ENCODE results near the gene ZBTB7A.

Gene ZBTB7A

GRCh38 chr19:4054441-4055208, 12.1 kb downstream of the ZBTB7A start:
- no peak for DNase-seq

- DNase-seq, result no peak
Measured at GRCh38 chr19:4053423-4054324, 13.0 kb downstream of the ZBTB7A start.

GRCh38 chr19:4052993-4053422, 13.7 kb downstream of the ZBTB7A start:
- DNase-seq, result no peak

- DNase-seq, result peak in 28 of 51 donors; percentile 6 to 79 (median 36)
Measured at GRCh38 chr19:4052114-4052992, 14.3 kb downstream of the ZBTB7A start.

DNA sequence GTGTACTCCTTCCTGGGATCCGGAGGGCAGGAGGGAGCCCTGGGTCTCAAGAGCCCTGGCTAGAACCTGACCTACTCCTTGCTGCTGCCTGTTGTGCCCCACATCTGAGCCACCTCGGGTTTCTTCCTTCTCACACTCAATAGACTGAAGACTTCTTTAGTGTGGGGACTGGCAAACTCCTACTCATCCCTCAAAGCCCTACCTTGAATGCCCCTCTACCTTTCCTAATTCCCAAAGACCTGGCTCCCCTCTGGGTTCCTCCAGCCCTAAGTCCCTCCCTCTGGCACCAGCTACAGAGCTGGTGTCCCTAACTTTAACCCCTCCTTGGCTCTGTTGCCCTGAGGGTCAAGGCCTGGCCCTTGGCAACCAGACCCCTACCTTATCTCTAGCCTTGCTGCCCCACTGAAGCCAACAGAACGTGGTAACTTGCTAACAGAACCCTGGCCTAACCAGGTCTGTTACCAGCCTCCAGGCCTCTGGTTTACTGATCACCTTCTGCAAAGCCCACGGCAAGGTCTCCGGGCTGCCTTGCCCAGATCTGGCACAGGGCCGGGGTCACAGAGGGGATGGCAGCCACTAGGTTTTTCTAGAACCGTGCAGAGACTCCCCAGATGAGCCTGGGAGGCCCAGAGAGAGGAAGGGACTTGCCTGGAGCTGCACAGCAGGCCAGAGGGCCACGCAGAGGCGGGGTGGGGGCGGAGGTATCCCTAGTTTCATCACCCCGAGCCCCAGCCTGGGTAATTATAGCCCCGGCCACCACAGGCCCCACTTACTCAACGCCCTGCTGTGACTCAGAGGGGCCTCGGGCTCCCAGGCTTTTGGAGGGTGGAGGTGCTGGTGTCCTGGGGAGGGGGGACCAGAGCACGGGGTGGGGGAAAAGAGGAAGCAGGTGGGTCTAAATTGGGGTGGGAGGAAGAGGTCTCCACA, 15.3 kb downstream of the ZBTB7A start:
- DNase-seq, result peak in 2 of 51 donors; percentile 10 to 47

GRCh38 chr19:4049432-4049831, 17.3 kb downstream of the ZBTB7A start:
- no peak for DNase-seq

- DNase-seq, result no peak
Measured at GRCh38 chr19:4046946-4047683, 19.6 kb downstream of the ZBTB7A start.

- DNase-seq, result no peak
Measured at GRCh38 chr19:4046362-4046691, 20.4 kb downstream of the ZBTB7A start.

- DNase-seq, result no peak
Measured at GRCh38 chr19:4045597-4046361, 20.9 kb downstream of the ZBTB7A start.

- no peak for DNase-seq
Measured at GRCh38 chr19:4044990-4045465, 21.7 kb downstream of the ZBTB7A start.

GRCh38 chr19:4043966-4044715, 22.6 kb downstream of the ZBTB7A start:
- no peak for DNase-seq

- DNase-seq, result no peak
Measured at GRCh38 chr19:4043401-4043800, 23.3 kb downstream of the ZBTB7A start.

DNA sequence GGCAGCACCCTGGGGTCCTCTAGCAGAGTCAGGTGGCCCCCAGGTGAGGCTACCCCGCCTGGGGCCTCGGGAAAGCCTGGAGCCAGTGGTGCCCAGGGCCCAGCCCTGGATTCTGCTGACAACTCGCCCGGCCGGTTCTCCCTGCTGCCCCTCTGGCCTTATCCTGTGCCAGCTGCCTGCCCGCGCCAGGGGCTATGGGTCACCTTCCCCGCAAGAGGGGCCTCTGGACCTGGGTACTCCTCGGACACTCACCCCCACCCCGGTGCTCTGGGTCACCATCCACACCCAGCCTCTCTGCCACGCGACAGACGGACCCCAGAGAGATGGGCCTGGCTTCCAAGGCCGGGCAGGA, 24.0 kb downstream of the ZBTB7A start:
- DNase-seq, result no peak

- no peak for DNase-seq
Measured at GRCh38 chr19:4042064-4042730, 24.5 kb downstream of the ZBTB7A start.

- no peak for DNase-seq
Measured at GRCh38 chr19:4038661-4039423, 27.9 kb downstream of the ZBTB7A start.

- DNase-seq, result no peak
Measured at GRCh38 chr19:4038057-4038456, 28.6 kb downstream of the ZBTB7A start.

Data from hypothalamus (tissue), 51 donors.